GM19452 (cell line): Measurements from ENCODE around the gene MED4.
"Not testable (repeated sequence)": the region's sequence is repeated elsewhere in the genome, so short reads cannot be mapped to it uniquely, and the experiment has no call there.

Experiments
- ATAC-seq: cut with Tn5 transposase; IDR thresholded peaks from one replicate; pipeline ENCODE4 v1.9.1; 2021; ENCODE audit not compliant: unreplicated experiment

The MED4 gene

DNA sequence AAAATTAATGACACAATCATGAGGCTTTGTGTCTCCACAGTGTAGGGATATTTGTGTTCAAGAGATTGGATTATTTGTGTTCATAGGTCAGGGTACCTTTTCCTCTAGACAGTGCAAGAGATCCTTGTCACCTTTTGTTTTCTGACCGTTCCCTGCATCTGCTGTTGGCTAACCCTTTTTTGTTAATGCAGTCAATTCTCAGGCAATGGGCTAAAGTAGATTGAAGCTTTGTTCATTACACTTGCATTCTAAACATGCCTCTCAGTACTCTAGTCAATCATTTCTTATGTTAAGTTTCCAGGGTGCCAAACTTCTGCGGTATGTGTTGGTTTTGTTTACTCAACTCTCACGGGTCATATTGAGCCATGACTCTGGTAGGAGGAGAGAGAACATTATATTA is 1.8 kb upstream of the MED4 start:
- ATAC-seq, result no peak

DNA sequence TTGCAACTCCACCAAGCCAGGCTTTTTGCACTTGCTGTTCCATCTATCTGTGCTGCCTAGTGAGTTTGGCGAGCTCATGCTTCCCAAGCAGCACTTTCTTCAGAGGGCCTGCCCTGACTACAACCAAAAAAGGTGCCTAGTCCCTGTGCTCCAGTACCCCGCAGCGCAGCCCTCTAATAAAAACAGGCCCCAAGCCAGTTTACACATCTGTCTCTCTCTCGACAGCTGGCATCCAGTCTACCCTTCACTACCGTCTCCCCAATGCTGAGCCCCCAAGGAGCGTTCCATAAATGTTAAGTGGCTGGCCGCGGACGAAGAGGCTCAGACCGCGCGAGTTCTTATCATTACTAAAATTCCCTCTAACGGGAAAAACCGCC is 512 bp downstream of the MED4 start:
- peak; percentile 9 for ATAC-seq

GRCh38 chr13:48093588-48093987 is 1.3 kb downstream of the MED4 start:
- no peak for ATAC-seq

- ATAC-seq, result no peak
These were observed 8.6 kb downstream of the MED4 start for GRCh38 chr13:48086272-48086671.

GRCh38 chr13:48081739-48082138 is 13.2 kb downstream of the MED4 start:
- ATAC-seq, result no peak

GRCh38 chr13:48078251-48078656 is 16.6 kb downstream of the MED4 start:
- ATAC-seq, result peak; percentile 99

DNA sequence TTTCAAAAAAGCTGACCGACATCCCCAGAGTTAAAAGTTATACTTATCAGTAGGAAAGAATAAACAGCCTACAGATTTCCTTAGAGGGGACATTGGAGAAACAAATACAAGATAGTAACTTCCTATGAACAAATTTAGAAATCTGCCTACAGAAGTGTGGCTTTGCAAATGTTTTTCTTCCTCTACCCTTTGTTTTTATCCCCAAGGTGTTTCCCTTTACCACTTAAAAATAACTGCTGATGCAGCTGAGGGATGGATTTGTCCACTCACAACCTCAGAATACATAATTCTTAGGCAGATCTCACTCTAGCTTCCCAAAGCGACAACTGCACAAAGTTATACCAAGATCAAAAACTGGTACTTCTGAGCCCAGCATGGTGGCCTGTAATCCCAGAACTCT is 20.9 kb downstream of the MED4 start:
- no peak for ATAC-seq

GRCh38 chr13:48072787-48073186 is 22.1 kb downstream of the MED4 start:
- no peak for ATAC-seq

- no peak for ATAC-seq
These were observed 22.6 kb downstream of the MED4 start for GRCh38 chr13:48072304-48072703.

DNA sequence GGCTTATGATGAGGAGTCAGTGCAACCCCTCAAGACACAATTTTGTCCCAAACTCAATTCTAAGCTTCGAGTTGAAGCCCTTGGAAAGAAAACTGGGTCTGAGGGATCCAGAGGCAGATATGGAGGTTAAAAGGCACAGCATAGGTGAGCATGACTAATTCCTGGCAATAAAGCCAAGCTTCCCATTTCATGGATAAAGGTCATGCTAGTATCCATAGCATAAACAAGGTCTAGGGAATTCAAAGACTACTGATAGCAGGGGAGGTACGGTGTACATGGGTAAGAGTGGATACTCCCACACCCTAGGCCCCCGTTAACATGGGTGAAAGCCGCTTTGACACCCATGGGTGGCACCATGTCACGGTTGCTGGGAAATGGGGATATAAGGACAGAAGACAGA is 24.0 kb downstream of the MED4 start:
- no peak for ATAC-seq

- no peak for ATAC-seq
These were observed 25.3 kb downstream of the MED4 start for GRCh38 chr13:48069573-48069972.

DNA sequence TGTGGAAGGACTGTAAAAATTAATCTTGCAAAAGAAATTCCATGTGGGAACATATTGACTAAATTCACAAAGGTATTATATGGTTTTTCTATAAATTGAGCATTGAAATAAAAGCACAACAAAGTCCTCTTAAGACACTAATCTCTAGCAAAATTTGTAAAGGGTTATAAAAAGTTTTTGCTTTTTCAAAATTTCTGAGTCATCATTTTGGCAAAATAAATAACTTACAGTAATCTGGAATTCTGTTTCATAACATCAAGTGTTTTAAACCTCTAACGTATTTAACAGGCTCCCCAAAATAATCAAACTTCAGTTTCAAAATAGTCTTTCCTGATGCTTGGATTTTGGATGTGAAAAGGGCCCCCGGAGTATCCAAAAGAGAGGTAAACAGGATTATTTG is 26.0 kb downstream of the MED4 start:
- no peak for ATAC-seq

GRCh38 chr13:48068036-48068435 is 26.9 kb downstream of the MED4 start:
- ATAC-seq, result no peak

DNA sequence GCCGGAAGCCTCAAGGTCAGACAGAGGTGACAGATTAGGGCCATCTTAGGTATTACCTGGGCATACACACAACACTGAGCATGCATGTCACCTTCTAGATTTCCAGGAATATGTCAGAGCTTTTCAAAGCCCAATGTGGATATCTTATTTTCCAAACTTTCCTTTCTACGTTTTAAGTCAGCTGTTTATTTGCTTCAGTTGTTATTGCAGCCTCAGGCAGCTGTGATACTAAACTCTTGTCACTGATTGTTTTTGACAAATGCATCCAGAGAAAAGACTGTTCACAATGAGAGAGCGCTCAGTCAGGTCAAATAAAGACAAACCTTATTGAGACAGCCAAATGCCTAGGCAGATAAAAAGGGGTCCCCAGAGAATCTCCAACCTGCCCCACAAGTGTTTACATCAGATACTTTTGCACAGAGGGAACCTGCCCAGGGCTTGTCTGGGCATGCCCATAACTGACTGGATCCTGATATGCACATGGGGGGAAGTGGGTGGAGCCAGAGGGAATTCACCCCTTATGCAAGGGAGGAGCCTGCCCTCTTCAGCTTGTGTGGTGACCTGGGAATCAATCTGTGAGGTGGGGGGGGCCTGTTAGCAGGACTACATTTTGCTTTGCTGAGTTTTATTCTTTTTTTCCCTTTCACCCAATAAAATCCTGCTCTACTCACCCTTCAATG is 28.5 kb downstream of the MED4 start:
- peak; percentile 75 for ATAC-seq

DNA sequence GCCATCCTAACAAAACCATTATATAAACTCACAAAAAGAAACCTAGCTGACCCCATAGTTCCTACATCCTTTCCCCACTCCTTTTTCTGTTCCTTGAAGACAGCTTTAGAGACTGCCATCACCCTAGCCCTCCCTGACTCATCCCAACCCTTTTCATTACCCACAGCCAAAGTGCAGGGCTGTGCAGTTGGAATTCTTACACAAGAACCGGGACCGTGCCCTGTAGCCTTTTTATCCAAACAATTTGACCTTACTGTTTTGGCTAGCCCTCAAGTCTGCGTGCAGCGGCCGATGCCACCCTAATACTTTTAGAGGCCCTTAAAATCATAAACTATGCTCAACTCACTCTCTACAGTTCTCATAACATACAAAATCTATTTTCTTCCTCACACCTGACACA is 35.0 kb downstream of the MED4 start:
- not testable (repeated sequence) for ATAC-seq

DNA sequence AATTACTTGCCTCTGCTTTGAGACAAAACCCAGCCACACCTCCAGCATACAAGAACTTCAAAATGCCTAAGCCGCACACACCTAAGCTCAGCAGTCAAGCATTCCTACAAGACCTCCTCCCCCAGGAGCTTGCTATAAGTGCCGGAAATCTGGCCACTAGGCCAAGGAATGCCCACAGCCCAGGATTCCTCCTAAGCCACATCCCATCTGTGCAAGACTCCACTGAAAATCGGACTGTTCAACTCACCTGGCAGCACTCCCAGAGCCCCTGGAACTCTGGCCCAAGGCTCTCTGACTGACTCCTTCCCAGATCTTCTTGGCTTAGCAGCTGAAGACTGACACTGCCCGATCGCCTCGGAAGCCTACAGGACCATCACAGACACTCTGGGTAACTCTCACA is 36.4 kb downstream of the MED4 start:
- not testable (repeated sequence) for ATAC-seq

- ATAC-seq, result no peak
These were observed 39.2 kb downstream of the MED4 start for GRCh38 chr13:48055712-48056111.

DNA sequence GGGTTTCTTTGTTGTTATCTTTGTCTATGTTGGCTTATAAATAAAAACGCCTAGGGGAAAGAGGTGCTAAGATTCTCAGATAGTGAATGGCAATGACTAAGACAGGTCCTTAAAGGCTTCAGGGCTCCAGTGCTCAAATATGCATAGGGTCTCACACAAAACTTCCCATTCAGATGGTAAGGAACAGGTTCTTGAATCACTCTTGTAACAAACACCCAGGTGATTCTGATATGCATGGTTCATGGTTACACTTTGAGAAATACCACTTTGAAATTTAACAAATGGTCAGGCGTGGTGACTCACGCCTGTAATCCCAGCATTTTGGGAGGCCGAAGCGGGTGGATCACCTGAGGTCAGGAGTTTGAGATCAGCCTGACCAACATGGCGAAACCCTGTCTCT is 40.3 kb downstream of the MED4 start:
- no peak for ATAC-seq

DNA sequence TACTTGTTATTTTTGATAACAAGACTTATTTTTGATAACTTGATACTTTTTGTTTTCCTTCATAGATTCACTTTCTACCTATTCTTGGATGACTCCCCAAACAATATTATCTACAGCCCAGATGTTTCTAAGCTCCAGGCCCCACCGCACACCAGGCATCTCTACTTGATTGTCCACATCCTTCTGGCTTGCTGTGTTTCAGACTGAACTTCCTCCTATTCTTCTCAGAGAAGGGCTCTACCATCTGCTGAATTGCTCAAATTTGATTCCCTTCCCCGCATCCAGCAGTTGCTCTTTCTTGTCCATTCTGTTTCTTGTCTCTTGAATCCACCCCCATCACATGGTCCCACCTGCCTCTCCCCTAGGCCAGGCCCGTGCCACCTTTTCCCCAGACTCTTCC is 44.4 kb downstream of the MED4 start:
- no peak for ATAC-seq

DNA sequence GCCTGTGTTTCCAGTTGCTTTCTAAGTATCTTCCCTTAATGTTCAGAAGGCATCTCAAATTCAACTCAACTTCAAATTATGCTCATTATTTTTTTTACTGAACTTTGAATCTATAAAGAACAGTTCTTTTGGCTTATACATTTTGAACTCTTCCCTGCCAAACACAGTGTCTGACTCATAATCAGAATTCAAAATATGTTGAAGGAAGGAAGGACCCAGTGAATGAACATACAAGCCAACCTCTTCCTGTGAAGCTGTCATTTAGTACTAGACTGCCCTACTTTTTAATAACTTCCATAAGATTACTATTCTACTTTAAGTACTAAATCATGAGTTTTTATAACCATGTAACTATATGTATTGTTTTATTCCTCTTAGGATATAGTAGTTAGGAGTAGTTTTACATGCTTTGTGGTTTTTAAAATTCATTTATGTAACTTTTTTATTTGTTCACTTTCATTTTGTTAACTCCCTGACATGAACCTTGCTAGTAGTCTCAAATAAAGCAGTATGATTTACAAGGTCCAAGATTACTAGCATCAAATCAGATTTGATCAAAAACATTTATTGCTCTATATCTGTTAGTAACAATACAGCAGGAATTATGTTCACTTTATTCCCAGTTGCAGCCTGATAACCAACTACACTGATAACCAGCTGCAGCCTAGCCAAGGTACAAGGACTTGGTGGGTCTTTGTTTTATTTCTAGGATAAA is 51.0 kb downstream of the MED4 start:
- peak; percentile 63 for ATAC-seq

DNA sequence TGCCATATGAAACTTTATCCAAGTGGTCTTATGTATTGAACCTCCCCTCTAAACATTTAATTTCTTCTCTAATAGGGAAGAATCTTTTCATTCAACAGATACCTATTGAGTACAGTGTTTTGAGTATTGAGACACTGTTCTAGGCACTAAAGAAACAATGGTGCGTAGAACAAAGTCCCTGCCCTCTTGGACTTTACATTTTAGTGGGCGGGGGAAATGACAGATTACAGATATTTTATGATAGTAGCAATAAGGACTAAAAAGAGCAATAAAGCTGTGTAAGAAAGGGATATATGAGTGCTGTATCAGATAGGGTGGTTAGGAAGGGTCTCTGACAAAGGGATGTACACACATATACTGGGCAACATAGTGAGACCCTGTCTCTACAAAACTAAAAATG is 52.0 kb downstream of the MED4 start:
- no peak for ATAC-seq

DNA sequence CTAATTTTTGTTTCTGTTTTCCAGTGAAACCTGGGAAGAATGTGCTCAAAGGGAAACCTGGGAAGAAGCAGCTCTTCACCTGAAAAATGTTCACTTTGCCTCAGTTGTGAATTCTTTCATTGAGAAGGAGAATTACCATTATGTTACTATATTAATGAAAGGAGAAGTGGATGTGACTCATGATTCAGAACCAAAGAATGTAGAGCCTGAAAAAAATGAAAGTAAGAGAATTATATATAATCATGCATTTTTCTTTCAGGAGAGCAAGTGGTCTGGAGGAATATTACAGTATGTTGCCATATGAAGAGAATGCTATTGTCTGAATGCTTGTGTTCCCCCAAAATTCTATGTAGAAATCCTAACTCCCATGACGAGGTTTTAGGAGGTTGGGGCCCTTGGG is 54.0 kb downstream of the MED4 start:
- ATAC-seq, result no peak

- no peak for ATAC-seq
These were observed 54.9 kb downstream of the MED4 start for GRCh38 chr13:48040049-48040448.
